IMR-90 (cell line): ENCODE data around the gene EFNB2. TPM values are rescaled to one million over a fixed set of nuclear protein-coding genes. Genes with fewer than 3 reads are reported as not detected.

Experiments
- polyA plus RNA-seq, 3 experiments: library from polyadenylated mRNA; depleted of rRNA; stranded (reverse); fragments of >200 nt; gene quantifications; 2 replicates each; pipeline ENCODE4 v1.2.3, GENCODE V29; 2012; ENCODE audit warnings: low replicate concordance in 1 of 3
- total RNA-seq: library from RNA; depleted of rRNA; stranded (reverse); fragments of >200 nt; gene quantifications from 2 replicates; pipeline ENCODE4 v1.2.3, GENCODE V29; 2012; rRNA removed

The EFNB2 gene
- total and polyA plus RNA-seq, 2 of the 4 experiments (the other 2 are of a cell fraction): 5.4 to 6.0 TPM

Other genes with a start within 250 kb of the EFNB2 start
- gene ARGLU1, start 32.5 kb upstream of the EFNB2 start, total RNA-seq: 11.1 and 28.1 TPM in 2 replicates
- 50.0 and 51.4 TPM in 2 replicates for gene ARGLU1, start 32.5 kb upstream of the EFNB2 start, polyA plus RNA-seq (2012; rRNA removed)